B cell (primary cell): Measurements from ENCODE around the gene CCDC63.
"Not testable (repeated sequence)": the region's sequence is repeated elsewhere in the genome, so short reads cannot be mapped to it uniquely, and the experiment has no call there.

Experiments used
- EZH2 ChIP-seq: IDR thresholded peaks from 2 replicates; pipeline ENCODE4 v1.6.1; 2012; ENCODE audit warnings: borderline replicate concordance, low read depth, mild to moderate bottlenecking, moderate library complexity, low read length; ENCODE audit not compliant: insufficient read depth, poor library complexity, severe bottlenecking
- TF ChIP-seq, protein P1 (sequence below): fragments of 200-600 bp; IDR thresholded peaks from one replicate; pipeline ENCODE4 v1.8.0; 2022; ENCODE audit warnings: antibody characterized with exemption, mild to moderate bottlenecking

DNA sequence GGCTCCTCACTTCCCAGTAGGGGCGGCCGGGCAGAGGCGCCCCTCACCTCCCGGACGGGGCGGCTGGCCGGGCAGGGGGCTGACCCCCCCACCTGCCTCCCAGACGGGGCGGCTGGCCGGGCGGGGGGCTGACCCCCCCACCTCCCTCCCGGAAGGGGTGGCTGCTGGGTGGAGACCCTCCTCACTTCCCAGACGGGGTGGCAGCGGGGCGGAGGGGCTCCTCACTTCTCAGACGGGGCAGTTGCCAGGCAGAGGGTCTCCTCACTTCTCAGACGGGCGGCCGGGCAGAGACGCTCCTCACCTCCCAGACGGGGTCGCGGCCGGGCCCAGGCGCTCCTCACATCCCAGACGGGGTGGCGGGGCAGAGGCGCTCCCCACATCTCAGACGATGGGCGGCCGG is 104.1 kb downstream of the CCDC63 start:
- TF ChIP-seq, protein P1, sequence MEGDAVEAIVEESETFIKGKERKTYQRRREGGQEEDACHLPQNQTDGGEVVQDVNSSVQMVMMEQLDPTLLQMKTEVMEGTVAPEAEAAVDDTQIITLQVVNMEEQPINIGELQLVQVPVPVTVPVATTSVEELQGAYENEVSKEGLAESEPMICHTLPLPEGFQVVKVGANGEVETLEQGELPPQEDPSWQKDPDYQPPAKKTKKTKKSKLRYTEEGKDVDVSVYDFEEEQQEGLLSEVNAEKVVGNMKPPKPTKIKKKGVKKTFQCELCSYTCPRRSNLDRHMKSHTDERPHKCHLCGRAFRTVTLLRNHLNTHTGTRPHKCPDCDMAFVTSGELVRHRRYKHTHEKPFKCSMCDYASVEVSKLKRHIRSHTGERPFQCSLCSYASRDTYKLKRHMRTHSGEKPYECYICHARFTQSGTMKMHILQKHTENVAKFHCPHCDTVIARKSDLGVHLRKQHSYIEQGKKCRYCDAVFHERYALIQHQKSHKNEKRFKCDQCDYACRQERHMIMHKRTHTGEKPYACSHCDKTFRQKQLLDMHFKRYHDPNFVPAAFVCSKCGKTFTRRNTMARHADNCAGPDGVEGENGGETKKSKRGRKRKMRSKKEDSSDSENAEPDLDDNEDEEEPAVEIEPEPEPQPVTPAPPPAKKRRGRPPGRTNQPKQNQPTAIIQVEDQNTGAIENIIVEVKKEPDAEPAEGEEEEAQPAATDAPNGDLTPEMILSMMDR: not testable (repeated sequence)
- not testable (repeated sequence) for TF ChIP-seq EZH2
